NK-92 (cell line): ENCODE results near the gene PLOD3.
"Not testable (repeated sequence)": the region's sequence is repeated elsewhere in the genome, so short reads cannot be mapped to it uniquely, and the experiment has no call there.

ENCODE experiments used
- DNase-seq: peaks from one replicate; lab custom pipeline; 2025; ENCODE audit not compliant: unreplicated experiment; lab: John Stamatoyannopoulos, UW

The PLOD3 gene, protein sequence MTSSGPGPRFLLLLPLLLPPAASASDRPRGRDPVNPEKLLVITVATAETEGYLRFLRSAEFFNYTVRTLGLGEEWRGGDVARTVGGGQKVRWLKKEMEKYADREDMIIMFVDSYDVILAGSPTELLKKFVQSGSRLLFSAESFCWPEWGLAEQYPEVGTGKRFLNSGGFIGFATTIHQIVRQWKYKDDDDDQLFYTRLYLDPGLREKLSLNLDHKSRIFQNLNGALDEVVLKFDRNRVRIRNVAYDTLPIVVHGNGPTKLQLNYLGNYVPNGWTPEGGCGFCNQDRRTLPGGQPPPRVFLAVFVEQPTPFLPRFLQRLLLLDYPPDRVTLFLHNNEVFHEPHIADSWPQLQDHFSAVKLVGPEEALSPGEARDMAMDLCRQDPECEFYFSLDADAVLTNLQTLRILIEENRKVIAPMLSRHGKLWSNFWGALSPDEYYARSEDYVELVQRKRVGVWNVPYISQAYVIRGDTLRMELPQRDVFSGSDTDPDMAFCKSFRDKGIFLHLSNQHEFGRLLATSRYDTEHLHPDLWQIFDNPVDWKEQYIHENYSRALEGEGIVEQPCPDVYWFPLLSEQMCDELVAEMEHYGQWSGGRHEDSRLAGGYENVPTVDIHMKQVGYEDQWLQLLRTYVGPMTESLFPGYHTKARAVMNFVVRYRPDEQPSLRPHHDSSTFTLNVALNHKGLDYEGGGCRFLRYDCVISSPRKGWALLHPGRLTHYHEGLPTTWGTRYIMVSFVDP

DNA sequence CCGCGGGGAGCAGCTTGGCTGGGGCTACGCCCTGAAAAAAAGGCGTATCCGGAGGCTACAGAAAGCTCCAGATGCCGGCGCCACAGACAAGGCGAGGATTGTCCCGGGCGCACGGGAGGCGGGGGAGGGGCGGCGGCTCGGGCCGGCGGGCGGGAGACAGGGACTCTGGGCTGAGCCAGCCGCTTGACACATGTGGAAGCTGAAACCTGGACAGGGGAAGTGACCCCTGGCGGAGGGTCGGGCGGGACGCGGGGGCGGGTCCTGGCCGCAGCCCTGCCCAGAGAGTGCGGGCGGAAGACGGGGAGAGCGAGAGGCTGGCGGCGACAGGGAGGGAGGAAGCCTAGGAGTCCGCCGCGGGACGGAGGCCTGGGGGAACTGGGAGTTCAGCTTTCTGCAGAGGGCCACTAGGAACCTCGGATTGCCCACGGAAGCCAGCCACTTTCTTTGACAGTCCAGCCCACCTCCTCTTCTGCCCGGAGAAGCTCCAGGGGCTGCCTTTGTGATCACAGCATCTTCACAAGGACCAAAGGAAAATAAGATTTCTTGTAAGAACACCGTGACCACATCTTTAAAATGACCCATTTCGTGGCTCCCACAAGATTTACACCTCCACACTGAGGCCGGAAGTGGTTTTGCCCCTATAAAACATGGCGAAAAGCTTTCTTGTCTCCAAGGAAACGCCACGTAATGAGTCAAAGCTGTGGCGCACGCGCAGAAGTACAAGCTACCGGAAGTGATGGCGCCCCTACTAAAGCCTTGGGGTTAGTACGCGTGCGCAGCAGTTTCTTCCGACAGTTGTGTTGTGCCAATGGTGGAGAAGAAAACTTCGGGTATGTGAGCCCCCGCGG, at the start of gene PLOD3, which contains the start of gene ZNHIT1:
Gene PLOD3, minus strand, starts transcription at position 194 of the 848 bp plus-strand sequence. CDS start 307 bp downstream, outside the sequence.
Gene ZNHIT1, plus strand, starts transcription at position 778 of the 848 bp plus-strand sequence. Its CDS starts 31 bp downstream, at position 809.
- DNase-seq, result peak; percentile 96

DNA sequence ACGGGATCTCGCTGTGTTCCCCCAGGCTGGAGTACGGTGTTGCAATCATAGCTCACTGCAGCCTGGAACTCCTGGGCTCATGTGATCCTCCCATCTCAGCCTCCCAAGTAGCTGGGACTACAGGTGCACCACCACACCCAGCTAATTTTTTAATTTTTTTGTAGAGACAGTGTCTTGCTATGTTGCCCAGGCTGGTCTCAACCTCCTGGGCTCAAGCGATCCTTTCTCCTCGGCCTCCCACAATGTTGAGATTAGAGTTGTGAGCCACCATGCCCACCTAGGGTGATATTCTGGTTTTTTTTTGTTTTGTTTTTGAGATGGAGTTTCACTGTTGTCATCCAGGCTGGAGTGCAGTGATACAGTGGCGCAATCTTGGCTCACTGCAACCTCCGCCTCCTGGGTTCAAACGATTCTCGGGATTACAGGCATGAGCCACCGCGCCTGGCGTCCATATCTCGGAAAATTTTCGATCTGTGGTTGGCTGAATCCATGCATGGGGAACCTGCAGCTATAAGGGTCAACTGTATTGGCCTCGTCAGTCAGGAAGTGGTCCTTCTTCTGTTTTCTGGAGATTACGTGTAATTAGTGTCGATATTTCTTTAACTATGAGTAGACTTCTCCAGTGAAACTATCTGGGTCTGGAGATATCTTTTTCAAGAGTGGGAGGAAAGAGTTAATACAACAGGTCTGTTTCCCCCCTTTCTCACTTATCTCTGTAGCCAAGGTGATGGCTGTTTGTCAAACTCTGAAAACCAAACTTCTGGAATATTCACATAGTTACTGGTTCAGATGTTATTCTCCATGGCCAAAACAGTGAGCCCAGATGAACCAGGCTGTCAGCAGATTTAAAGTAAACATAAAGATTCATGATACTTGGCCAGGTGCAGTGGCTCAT, 48.5 kb upstream of the PLOD3 start:
- no peak for DNase-seq

DNA sequence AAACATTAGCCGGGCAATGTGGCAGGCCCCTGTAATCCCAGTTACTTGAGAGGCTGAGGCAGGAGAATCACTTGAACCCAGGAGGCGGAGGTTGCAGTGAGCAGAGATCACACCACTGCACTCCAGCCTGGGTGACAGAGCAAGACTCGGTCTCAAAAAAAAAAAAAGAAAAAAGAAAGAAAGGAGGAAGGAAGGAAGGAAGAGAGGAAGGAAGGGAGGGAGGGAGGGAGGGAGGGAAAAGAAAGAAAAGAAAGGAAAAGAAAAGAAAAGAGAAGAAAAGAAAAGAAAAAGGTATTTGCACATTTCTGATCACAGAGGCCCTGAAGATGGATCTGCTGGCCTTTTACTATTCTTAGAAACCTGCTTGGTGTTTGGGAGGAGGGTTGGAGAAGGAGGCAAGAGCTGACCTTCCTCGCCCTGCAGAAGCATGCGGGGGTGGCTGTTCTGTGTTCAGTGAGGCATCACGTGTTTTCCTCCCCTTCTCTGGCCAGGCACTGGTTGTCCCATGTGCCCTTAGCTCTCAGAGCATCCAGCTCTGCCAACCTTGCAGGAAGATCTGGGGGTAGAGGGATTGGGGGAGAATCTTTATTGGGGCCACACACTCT, 46.8 kb upstream of the PLOD3 start:
- DNase-seq, result not testable (repeated sequence)

DNA sequence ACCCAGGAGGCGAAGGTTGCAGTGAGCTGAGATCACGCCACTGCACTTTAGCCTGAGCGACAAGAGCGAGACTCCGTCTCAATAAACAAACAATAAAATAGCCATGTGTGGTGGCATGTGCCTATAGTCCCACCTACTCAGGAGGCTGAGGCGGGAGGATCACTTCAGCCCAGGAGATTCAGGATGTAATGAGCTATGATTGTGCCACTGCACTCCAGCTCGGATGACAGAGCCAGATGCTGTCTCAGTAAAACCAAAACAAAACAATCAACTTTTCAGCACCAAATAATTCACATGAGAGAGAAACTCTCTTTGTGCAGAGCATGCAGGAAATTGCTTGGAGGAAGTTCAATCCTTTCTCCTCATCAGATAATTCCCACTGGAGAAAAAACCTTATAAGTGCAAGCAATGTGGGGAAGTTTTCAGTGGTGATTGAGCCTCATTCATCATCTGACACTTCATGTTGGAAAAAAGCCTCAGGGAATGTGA, 40.9 kb upstream of the PLOD3 start:
- no peak for DNase-seq

DNA sequence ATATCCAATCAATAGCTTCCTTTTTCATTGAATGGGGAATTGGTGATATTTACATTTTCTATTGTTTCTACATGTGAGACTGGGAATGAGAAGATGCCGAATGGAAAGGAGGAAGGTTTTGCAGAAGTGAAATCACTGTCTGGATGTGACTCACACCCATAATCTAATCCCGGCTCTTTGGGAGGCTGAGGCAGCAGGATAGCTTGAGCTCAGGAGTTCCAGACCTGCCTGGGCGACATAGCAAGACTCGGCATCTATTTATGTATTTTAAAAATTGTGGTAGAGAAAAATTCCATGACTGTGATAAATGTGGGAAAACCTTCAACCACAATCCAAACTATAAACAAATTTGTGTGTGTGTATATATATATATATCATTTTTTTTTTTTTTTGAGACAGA, 38.4 kb upstream of the PLOD3 start:
- DNase-seq, result no peak

DNA sequence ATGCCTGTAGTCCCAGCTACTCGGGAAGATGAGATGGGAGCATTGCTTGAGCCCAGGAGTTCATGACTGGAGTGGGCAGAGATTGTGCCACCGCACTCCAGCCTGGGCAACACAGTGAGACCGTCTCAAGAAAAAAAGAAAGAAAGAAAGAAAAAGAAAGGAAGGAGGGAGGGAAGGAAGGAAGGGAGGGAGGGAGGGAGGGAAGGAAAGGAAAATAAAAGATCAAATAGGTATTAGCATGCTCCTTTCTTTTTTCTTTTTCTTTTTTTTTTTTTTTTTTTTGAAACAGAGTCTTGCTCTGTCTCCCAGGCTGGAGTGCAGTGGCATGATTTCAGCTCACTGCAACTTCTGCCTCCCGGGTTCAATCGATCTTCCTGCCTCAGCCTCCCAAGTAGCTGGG, 35.8 kb upstream of the PLOD3 start:
- not testable (repeated sequence) for DNase-seq

DNA sequence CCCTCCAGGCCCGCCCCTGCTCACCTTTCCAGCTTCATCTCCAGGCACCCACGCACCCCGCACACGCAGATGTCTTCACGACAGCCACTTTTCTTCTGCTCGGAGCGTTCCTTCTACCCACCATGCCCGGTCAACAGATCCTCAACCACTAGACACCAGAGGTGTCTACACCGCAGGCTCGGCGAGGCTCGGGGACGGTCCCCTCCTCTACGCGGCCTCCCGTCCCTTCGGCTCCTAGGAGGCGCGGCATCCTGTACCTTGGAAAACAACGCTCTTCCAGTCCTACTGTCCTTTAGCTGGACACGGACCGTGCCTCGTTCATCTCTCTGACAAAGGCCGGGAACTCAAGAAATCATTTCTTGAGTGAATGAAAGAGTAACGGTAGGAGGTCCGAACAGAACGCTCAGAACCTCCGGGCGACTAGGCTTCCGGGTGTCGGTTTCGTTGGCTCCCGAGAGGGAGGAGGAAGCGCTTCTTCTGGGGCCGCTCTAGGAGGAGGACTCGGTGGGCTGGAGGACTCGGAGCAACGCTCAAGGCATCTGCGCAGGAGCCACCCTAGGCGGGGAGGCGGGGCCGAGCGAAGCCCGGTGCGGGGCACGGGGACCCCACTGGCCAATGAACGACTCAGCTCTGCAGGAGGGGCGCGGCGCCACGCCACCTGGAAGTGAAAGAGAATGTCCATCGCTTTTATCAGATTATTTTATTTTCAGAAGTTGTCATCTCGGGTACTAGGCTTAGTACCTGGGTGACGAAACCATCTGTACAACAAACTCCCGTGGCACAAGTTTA, 34.7 kb upstream of the PLOD3 start:
- DNase-seq, result peak; percentile 94

DNA sequence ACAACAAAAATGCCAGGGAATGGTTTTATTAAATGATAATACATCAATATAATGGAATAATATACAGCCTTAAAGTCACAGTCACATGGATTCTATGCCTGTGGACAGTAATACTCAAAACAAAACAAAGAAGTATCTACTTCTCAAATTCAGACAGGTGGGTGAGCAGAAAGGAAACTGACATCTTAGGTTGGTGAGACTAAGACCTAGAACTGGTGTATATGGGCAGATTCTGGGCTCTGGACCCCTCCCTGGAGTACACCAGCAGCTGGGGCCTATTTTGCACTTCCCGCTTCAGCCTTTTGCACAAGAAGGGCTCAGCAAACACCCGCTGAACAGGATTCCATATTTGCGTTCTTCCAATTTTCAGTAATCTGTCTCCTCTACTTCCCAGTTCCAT, 32.9 kb upstream of the PLOD3 start:
- no peak for DNase-seq

DNA sequence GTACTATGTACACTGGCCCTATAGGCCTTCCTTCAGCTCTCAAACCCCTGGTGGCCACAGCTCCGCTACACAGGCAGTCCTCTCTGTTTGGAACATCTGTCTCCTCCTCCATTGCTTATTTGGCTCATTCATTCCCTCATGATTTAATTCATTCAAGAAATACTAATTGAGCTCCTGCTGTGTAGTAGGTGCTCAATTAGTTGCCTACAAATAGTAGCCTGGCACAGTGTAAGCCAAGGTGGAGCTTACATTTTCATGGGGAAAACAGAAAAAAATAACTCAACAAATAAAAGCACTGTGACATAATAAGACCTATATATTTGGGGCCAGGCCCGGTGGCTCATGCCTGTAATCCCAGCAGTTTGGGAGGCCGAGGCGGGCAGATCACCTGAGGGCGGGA, 30.9 kb upstream of the PLOD3 start:
- DNase-seq, result no peak

DNA sequence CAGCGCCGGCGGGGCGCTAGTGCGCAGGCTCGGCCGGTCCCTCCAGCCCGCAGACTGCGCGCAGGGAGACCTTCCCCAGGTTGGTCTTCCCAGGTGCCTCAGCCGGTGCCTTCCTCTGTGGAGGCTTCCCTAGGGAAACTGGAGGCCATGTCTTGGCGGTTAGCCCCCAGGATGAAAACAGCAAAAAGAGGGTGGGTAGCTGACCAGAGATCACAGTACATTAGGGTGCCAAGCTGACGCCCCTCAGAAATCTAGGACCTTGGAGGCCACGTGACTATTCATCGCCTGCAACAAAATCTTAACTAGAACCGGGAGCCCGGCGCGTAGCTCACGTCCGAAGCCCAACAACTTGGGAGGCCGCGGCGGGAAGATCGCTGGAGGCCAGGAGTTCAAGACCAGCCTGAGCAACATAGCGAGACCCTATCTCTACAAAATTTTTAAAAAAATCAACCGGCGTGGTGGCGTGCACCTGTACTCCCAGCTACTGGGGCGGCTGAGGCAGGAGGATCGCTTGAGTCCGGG, 27.8 kb upstream of the PLOD3 start:
- DNase-seq, result no peak

DNA sequence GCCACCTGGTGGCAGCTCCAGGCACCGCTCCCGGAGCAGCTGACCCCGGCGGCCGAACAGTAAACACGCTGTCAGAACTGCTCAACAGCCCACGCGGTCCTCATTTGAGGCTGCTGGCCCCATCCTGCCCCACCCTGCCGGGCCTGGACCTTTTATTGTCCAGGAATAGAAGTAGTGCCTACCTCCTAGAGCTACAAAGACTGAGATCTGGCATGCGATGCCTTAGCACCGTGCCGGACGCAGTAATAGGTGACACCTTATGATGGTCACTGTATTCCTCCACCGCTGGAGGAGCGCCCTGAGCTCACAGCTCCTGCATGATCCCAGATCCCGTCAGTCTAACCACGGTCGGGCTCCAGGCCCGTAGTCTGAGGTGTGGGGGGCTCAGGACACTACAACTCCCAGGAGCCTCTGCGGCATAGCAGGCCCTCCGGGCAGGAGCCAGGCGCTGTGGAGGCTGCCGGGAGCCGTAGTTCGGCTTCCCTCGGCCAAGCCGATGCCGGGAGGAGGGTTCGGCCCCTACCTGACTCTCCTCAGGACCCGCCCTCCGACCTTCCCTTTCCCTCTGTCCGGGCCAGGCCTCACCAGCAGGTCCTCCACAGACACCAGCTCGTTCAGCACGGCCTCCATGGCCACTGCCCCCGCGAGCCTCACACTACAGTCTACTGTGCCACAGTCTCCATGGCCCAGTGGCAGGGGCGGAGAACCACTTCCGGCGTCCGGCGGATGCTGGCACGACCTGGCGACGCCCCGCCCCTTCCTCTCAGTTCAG, 27.2 kb upstream of the PLOD3 start, which contains the start of gene FIS1:
Gene FIS1, minus strand, starts transcription at position 707 of the 772 bp plus-strand sequence. Its CDS starts 77 bp downstream, at position 630.
- peak; percentile 41 for DNase-seq

DNA sequence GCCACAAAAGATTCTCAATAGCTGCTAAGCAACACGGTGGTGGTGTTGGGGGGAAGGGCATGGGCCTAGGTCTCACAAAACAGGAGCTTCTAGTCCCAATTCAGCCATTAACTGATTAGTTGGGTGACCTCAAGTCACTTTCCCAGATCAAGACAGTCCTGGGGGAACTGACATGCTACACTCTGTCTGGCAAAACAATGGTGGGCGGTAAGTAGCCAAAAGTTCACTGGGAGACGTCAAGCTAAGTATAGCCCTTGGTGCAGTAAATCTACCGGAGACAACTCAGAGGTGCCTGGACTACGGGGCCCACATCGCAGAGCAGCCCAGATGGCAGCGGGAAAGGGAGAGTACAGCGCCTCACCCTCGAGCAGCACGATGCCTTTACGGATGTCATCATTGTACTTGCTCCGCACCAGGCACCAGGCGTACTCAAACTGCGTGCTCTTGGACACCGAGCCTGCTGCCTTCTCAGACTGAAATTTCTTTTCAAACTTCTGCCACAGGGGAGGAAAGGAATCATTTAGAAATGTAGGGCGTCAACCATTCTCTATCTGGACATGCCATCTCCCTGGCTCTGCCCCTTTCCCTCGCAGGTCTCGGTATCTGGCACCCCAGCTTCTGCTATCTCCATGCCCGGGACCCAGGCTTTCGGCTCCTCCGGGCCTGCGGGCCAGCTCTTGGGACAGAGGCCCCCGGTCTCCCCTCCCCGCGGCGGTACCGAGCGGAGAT, 26.4 kb upstream of the PLOD3 start:
- DNase-seq, result no peak

DNA sequence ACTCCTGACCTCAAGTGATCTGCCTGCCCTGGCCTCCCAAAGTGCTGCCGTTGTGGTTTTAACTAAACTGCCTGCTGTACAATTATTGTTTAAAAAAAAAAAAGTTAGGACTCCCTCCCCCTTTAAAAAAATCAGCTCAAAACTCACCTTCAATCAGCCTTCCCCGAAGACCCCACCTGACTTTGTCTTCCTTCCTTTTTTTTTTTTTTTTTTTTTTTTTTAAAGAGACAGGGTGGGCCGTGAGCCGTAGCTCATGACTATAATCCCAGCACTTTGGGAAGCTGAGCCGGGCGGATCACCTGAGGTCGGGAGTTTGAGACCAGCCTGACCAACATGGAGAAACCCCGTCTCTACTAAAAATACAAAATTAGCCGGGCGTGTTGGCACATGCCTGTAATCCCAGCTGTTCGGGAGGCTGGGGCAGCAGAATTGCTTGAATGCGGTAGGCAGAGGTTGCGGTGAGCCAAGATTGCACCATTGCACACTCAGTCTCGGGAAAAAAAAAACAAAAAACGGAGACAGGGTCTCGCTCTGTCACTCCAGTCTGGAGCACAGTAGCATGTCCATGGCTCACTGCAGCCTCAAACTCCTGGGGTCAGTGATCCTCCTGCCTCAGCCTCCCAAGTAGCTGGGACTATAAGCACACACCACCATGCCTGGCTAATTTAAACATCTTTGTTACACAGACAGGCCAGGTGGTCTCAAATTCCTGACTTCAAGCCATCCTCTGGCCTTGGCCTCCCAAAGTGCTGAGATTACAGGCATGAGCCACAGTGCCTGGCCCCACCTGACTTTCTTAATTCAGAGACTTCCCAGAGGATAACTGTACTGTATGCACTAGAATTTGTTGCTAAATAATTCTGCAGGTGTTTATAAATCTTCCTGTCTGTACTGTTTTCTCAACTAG, 24.3 kb upstream of the PLOD3 start:
- no peak for DNase-seq

DNA sequence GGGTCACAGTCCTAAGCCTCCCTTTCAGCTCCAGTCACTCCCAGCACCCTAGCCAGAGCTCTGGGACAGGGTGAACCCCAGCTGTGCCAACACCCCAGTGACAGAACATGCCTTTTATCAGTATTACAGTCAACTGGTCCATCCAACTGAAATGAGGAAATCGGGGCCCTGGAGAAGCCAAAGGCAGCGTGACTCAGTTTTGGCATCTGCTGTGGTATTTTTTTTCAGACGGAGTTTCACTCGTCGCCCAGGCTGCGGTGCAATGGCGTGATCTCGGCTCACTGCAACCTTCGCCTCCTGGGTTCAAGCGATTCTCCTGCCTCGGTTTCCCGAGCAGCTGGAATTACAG, 23.6 kb upstream of the PLOD3 start:
- no peak for DNase-seq

DNA sequence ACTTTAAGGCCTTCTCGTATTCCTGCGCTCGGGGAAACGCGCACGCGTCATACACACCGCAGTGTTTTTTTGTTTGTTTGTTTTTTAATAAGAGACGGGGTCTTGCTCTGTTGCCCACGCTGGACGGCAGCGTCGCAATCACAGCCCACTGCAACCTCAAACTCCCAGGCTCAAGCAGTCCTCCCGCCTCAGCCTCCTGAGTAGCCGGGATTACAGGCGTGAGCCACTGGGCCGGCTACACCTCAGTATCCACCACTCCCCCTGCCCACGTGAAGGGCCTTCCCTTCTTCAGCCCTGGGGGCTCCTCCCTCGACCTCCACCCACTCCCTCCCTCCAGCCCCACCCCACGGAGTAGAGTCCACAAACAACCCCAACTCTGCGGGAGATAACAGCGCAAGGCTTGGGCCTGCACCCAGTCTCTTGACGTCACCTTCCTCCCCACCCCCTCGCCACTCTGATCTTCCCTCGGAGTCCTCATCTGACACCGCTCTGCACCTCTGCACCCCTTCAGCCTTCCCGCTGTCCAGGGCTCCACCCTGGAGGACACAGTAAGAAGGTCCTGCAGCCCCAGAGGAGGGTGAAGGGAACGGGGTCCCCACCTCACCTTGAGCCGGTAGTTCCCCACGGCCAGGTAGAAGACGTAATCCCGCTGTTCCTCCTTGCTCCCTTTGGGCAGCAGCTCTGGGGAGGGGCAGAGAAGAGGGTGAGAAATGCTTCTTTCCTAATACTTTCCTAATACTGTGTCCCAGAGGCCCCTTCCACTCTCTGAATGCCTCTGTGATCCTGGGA, 23.0 kb upstream of the PLOD3 start:
- DNase-seq, result no peak

DNA sequence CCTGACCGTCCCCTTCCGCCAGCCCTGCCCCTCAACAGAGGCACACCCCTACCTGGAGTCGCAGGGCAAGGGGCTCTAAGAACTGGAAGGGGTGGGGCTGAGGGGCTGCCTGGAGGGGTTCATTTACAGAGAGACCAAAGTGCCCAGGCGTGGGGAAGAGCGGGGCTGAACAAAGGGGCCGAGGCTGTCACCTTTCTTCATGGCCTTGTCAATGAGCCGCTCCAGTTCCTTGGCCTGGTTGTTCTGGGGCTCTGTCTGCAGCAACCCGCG, 22.5 kb upstream of the PLOD3 start:
- no peak for DNase-seq
